Measurements from ENCODE around the gene HMGXB4.
A peak's percentile ranks its signal among the peaks of the same experiment; 100 is the strongest.

HMGXB4 gene

GRCh38 chr22:35258191-35258988 lies 1.1 kb downstream of the HMGXB4 start:
- Histone ChIP-seq H3K4me3 (replicated peaks; ENCODE audit: low read depth, low read length) (peak overlapping the region; percentile 87), H3K27me3 (replicated peaks; ENCODE audit: control insufficient read depth, insufficient read depth, low read length) (no peaks in the 10 kb centered on the region), H3K36me3 (ENCODE audit: control insufficient read depth, insufficient read depth, low read length) (no peaks in the 10 kb centered on the region; the same call in 1 of the 2 replicates)
- peak; percentile 15 for DNase-seq (ENCODE audit: extremely low read depth, insufficient read length)
- no peak for TF ChIP-seq CTCF (IDR thresholded peaks at IDR 0.05; ENCODE audit: insufficient read depth, low read length, poor library complexity, severe bottlenecking)

- TF ChIP-seq CTCF (IDR thresholded peaks at IDR 0.05; ENCODE audit: insufficient read depth, low read length, poor library complexity, severe bottlenecking): no peak
- Histone ChIP-seq H3K4me3 (replicated peaks; ENCODE audit: low read depth, low read length) (no peak overlapping the region), H3K36me3 (ENCODE audit: control insufficient read depth, insufficient read depth, low read length) (peaks cover 16% of the 10 kb centered on the region), H3K27me3 (replicated peaks; ENCODE audit: control insufficient read depth, insufficient read depth, low read length) (no peaks in the 10 kb centered on the region)
- DNase-seq (ENCODE audit: extremely low read depth, insufficient read length): no peak
Observed at GRCh38 chr22:35264986-35265385, 7.7 kb downstream of the HMGXB4 start.

GRCh38 chr22:35266277-35266676 lies 9.0 kb downstream of the HMGXB4 start:
- peaks cover 16% of the 10 kb centered on the region for H3K36me3 ChIP-seq (ENCODE audit: control insufficient read depth, insufficient read depth, low read length)
- no peak for TF ChIP-seq CTCF (IDR thresholded peaks at IDR 0.05; ENCODE audit: insufficient read depth, low read length, poor library complexity, severe bottlenecking)
- no peak overlapping the region for H3K4me3 ChIP-seq (replicated peaks; ENCODE audit: low read depth, low read length)
- no peak for DNase-seq (ENCODE audit: extremely low read depth, insufficient read length)
- no peaks in the 10 kb centered on the region for H3K27me3 ChIP-seq (replicated peaks; ENCODE audit: control insufficient read depth, insufficient read depth, low read length)

GRCh38 chr22:35269630-35270029 lies 12.3 kb downstream of the HMGXB4 start:
- H3K27me3 ChIP-seq (replicated peaks; ENCODE audit: control insufficient read depth, insufficient read depth, low read length): no peaks in the 10 kb centered on the region
- no peak overlapping the region for H3K4me3 ChIP-seq (replicated peaks; ENCODE audit: low read depth, low read length)
- TF ChIP-seq CTCF (IDR thresholded peaks at IDR 0.05; ENCODE audit: insufficient read depth, low read length, poor library complexity, severe bottlenecking): no peak
- H3K36me3 ChIP-seq (ENCODE audit: control insufficient read depth, insufficient read depth, low read length): peaks cover 7% of the 10 kb centered on the region
- no peak for DNase-seq (ENCODE audit: extremely low read depth, insufficient read length)

GRCh38 chr22:35274154-35274871 lies 17.0 kb downstream of the HMGXB4 start:
- Histone ChIP-seq H3K27me3 (replicated peaks; ENCODE audit: control insufficient read depth, insufficient read depth, low read length) (no peaks in the 10 kb centered on the region), H3K36me3 (ENCODE audit: control insufficient read depth, insufficient read depth, low read length) (no peaks in the 10 kb centered on the region; the same call in 1 of the 2 replicates), H3K4me3 (replicated peaks; ENCODE audit: low read depth, low read length) (no peak overlapping the region)
- no peak for DNase-seq (ENCODE audit: extremely low read depth, insufficient read length)
- TF ChIP-seq CTCF (IDR thresholded peaks at IDR 0.05; ENCODE audit: insufficient read depth, low read length, poor library complexity, severe bottlenecking): no peak
